ENCODE data around the gene NRXN2.
A peak's percentile ranks its signal among the peaks of the same experiment; 100 is the strongest.

NRXN2 gene

GRCh38 chr11:64694821-64695365 is 28.1 kb downstream of the NRXN2 start:
- DNase-seq: no peak

- DNase-seq: no peak
Observed at GRCh38 chr11:64694026-64694755, 28.8 kb downstream of the NRXN2 start.

- no peak for DNase-seq
Observed at GRCh38 chr11:64692764-64693331, 30.1 kb downstream of the NRXN2 start.

GRCh38 chr11:64691543-64691942 is 31.5 kb downstream of the NRXN2 start:
- DNase-seq: no peak

- DNase-seq: no peak
Observed at GRCh38 chr11:64690235-64690634, 32.8 kb downstream of the NRXN2 start.

- DNase-seq: peak; percentile 45
Observed at GRCh38 chr11:64688534-64688982, 34.4 kb downstream of the NRXN2 start.

GRCh38 chr11:64687643-64688533 is 35.1 kb downstream of the NRXN2 start:
- DNase-seq: no peak

- no peak for DNase-seq
Observed at GRCh38 chr11:64687204-64687603, 35.8 kb downstream of the NRXN2 start.

- no peak for DNase-seq
Observed at GRCh38 chr11:64686466-64687170, 36.4 kb downstream of the NRXN2 start.

- DNase-seq: no peak
Observed at GRCh38 chr11:64685536-64685935, 37.5 kb downstream of the NRXN2 start.

GRCh38 chr11:64684357-64684756 is 38.6 kb downstream of the NRXN2 start:
- no peak for DNase-seq

- DNase-seq: no peak
Observed at GRCh38 chr11:64681171-64681570, 41.8 kb downstream of the NRXN2 start.

GRCh38 chr11:64679846-64680245 is 43.2 kb downstream of the NRXN2 start:
- no peak for DNase-seq

- DNase-seq: no peak
Observed at GRCh38 chr11:64677441-64678023, 45.5 kb downstream of the NRXN2 start.

- DNase-seq: no peak
Observed at GRCh38 chr11:64676261-64676615, 46.8 kb downstream of the NRXN2 start.

GRCh38 chr11:64675450-64676260 is 47.3 kb downstream of the NRXN2 start:
- DNase-seq: no peak

GRCh38 chr11:64674774-64675173 is 48.2 kb downstream of the NRXN2 start:
- DNase-seq: no peak

GRCh38 chr11:64673279-64673678 is 49.7 kb downstream of the NRXN2 start:
- no peak for DNase-seq

GRCh38 chr11:64672875-64673274 is 50.1 kb downstream of the NRXN2 start:
- no peak for DNase-seq

- DNase-seq: no peak
Observed at GRCh38 chr11:64670975-64671374, 52.0 kb downstream of the NRXN2 start.

- DNase-seq: no peak
Observed at GRCh38 chr11:64667154-64667745, 55.7 kb downstream of the NRXN2 start.
